ENCODE data around the gene ARFGEF2. TPM values are rescaled to one million over a fixed set of nuclear protein-coding genes. Genes with fewer than 3 reads are reported as not detected.
A peak's percentile ranks its signal among the peaks of the same experiment; 100 is the strongest.
"Not testable (repeated sequence)": the region's sequence is repeated elsewhere in the genome, so short reads cannot be mapped to it uniquely, and the experiment has no call there.

ARFGEF2 gene
- total RNA-seq, 1 experiment from 2014 or later: 32.9 TPM

- no peak for DNase-seq (ENCODE audit: low read depth in 1 of 2, low spot score in 2 of 2)
- H3K9me3 ChIP-seq (replicated peaks): no peaks in the 10 kb centered on the region; the same call in 1 of the 2 replicates
- H3K27me3 ChIP-seq (replicated peaks): no peaks in the 10 kb centered on the region
- peaks cover 22% of the 10 kb centered on the region for H3K4me1 ChIP-seq (replicated peaks)
- H3K36me3 ChIP-seq: peaks cover 3% of the 10 kb centered on the region
- no peak overlapping the region for H3K27ac ChIP-seq
- no peak overlapping the region for H3K4me3 ChIP-seq
These were observed 5.3 kb downstream of the ARFGEF2 start for GRCh38 chr20:48926821-48927220.

DNA sequence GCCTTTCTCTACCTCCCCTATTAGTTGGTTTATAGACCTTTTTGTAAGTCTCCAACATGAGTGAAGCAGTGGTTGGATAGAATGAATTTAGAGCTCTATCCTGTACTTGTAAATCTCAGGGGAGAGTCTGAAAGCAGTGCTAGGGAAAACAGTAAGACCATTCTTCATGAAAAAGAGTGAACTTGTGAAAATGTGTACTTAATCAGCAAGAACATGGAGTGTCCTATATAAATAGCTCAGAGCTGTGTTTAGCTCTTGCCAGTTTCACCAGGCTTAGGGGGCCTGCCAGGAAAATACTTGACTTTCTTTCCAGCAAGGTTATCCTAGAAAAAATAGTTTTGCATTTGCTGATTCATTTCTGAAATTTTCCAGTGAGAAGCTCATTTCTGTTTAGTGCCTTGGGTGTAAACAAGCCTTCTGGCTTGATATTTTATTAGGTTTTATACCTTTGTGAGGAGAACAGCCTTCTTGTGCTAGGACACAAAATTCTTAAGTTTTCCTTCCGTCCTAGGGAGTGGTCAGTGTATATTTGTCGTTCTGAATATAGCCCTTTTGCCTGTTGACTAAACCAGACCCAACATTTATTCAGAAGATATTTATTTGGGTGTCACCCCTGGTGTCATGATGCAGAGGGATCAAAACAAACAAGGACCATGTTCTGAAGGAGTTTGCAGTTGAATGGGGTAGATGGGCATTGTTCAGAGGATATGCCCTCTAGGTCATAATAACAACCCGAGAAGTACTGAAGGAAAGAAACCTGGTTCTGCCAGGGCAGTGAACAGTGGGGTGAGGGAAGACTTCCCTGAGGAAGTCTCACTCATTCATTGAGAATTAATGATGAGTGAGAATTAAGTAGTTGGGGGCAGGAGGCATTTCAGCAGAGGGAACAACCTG is 7.6 kb downstream of the ARFGEF2 start:
- no peak for DNase-seq (ENCODE audit: low read depth in 1 of 2, low spot score in 2 of 2)
- no peak overlapping the region for H3K4me3 ChIP-seq
- no peaks in the 10 kb centered on the region for H3K27me3 ChIP-seq (replicated peaks)
- H3K36me3 ChIP-seq: no peaks in the 10 kb centered on the region
- no peak overlapping the region for H3K27ac ChIP-seq
- no peaks in the 10 kb centered on the region for H3K9me3 ChIP-seq (replicated peaks)
- peaks cover 28% of the 10 kb centered on the region for H3K4me1 ChIP-seq (replicated peaks)

- H3K4me3 ChIP-seq: no peak overlapping the region
- H3K36me3 ChIP-seq: no peaks in the 10 kb centered on the region
- no peaks in the 10 kb centered on the region for H3K27me3 ChIP-seq (replicated peaks)
- H3K27ac ChIP-seq: no peak overlapping the region
- no peaks in the 10 kb centered on the region for H3K9me3 ChIP-seq (replicated peaks)
- DNase-seq (ENCODE audit: low read depth in 1 of 2, low spot score in 2 of 2): no peak
- peaks cover 28% of the 10 kb centered on the region for H3K4me1 ChIP-seq (replicated peaks)
These were observed 8.5 kb downstream of the ARFGEF2 start for GRCh38 chr20:48930035-48930434.

- H3K27ac ChIP-seq: no peak overlapping the region
- H3K4me3 ChIP-seq: no peak overlapping the region
- no peaks in the 10 kb centered on the region for H3K36me3 ChIP-seq
- no peak for DNase-seq (ENCODE audit: low read depth in 1 of 2, low spot score in 2 of 2)
- H3K4me1 ChIP-seq (replicated peaks): peaks cover 28% of the 10 kb centered on the region
- H3K27me3 ChIP-seq (replicated peaks): no peaks in the 10 kb centered on the region
- no peaks in the 10 kb centered on the region for H3K9me3 ChIP-seq (replicated peaks)
These were observed 9.4 kb downstream of the ARFGEF2 start for GRCh38 chr20:48930878-48931277.

DNA sequence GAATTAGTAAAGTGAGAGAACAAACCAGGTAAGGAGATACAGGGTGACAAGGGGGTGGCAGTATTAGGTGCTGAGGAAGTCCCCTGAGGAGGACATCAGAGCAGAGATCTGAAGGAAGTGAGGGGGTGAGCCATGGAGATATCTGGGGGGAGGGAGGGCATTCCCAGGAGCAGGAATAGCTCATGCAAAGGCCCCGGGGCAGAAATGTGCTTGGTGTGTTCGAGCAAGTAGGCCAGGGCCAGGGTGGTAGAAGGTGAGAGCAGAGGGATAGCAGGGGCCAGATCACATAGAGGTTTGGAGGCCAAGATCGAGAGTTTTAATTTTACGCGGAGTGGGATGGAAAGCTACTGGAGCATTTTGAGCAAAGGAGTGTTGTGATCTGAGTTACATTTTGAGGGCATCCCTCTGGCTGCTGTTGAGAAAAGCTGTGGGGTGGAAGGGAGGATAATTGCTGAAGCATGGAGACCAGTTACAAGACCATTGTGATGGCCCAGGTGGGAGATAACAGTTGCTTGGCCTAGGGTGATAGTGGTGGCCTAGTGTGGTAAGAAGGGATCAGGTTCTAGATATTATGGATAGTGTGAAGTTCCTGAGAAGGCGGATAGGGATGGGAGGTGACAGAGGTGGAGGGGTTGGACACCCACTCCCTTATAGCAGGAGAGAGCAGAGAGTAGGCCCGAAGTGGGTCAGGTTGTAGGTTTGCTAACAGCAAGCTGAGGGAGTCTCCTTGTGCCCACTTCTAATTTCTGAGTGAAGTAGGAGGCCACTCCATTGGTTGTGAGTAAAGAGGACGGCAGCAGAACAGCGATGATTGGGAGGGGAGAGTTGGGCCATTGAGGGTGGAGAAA is 10.2 kb downstream of the ARFGEF2 start:
- Histone ChIP-seq H3K36me3 (no peaks in the 10 kb centered on the region), H3K27ac (peak overlapping the region; percentile 23; the same call in 1 of the 2 replicates), H3K4me1 (replicated peaks) (peaks cover 28% of the 10 kb centered on the region), H3K4me3 (no peak overlapping the region), H3K27me3 (replicated peaks) (no peaks in the 10 kb centered on the region), H3K9me3 (replicated peaks) (no peaks in the 10 kb centered on the region)
- DNase-seq (ENCODE audit: low read depth in 1 of 2, low spot score in 2 of 2): no peak

GRCh38 chr20:48932375-48932941 is 10.9 kb downstream of the ARFGEF2 start:
- Histone ChIP-seq H3K27me3 (replicated peaks) (no peaks in the 10 kb centered on the region), H3K4me3 (no peak overlapping the region), H3K27ac (peak overlapping the region; percentile 42; the same call in 1 of the 2 replicates), H3K4me1 (replicated peaks) (peaks cover 28% of the 10 kb centered on the region), H3K9me3 (replicated peaks) (no peaks in the 10 kb centered on the region), H3K36me3 (no peaks in the 10 kb centered on the region)
- DNase-seq (ENCODE audit: low read depth in 1 of 2, low spot score in 2 of 2): peak; percentile 43 to 64

GRCh38 chr20:48933017-48933766 is 11.7 kb downstream of the ARFGEF2 start:
- DNase-seq (ENCODE audit: low read depth in 1 of 2, low spot score in 2 of 2): no peak
- Histone ChIP-seq H3K4me3 (no peak overlapping the region), H3K9me3 (replicated peaks) (no peaks in the 10 kb centered on the region), H3K4me1 (replicated peaks) (peaks cover 28% of the 10 kb centered on the region), H3K36me3 (no peaks in the 10 kb centered on the region), H3K27me3 (replicated peaks) (no peaks in the 10 kb centered on the region), H3K27ac (peak overlapping the region; percentile 42)

DNA sequence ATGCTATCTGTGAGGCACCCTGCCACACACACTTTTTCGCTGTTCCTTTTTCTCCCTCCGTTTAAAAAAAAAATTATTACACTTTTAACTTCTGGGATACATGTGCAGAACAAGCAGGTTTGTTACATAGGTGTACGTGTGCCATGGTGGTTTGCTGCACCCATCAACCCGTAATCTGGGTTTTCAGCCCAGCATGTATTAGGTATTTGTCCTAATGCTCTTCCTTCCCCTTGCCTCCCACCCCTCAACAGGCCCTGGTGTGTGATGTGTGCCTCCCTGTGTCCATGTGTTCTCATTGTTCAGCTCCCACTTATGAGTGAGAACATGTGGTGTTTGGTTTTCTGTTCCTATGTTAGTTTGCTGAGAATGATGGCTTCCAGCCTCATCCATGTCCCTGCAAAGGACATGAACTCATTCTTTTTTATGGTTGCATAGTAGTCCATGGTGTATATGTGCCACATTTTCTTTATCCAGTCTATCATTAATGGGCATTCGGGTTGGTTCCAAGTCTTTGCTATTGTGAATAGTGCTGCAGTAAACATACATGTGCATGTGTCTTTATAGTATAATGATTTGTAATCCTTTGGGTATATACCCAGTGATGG is 12.9 kb downstream of the ARFGEF2 start:
- not testable (repeated sequence) for DNase-seq (ENCODE audit: low read depth in 1 of 2, low spot score in 2 of 2); H3K27ac ChIP-seq

DNA sequence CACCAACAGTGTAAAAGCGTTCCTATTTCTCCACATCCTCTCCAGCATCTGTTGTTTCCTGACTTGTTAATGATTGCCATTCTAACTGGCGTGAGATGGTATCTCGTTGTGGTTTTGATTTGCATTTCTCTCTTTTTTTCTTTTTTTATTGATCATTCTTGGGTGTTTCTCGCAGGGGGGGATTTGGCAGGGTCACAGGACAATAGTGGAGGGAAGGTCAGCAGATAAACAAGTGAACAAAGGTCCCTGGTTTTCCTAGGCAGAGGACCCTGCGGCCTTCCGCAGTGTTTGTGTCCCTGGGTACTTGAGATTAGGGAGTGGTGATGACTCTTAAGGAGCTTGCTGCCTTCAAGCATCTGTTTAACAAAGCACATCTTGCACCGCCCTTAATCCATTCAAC is 13.5 kb downstream of the ARFGEF2 start:
- H3K4me3 ChIP-seq; H3K36me3 ChIP-seq; DNase-seq (ENCODE audit: low read depth in 1 of 2, low spot score in 2 of 2); H3K27ac ChIP-seq; H3K27me3 ChIP-seq (replicated peaks); H3K9me3 ChIP-seq (replicated peaks): not testable (repeated sequence)
- H3K4me1 ChIP-seq (replicated peaks): peaks cover 16% of the 10 kb centered on the region

More for the DNA sequence above, 12.9 kb downstream of the ARFGEF2 start:
- H3K27me3 ChIP-seq (replicated peaks); H3K9me3 ChIP-seq (replicated peaks); H3K4me3 ChIP-seq; H3K36me3 ChIP-seq: not testable (repeated sequence)
- peaks cover 19% of the 10 kb centered on the region for H3K4me1 ChIP-seq (replicated peaks)

DNA sequence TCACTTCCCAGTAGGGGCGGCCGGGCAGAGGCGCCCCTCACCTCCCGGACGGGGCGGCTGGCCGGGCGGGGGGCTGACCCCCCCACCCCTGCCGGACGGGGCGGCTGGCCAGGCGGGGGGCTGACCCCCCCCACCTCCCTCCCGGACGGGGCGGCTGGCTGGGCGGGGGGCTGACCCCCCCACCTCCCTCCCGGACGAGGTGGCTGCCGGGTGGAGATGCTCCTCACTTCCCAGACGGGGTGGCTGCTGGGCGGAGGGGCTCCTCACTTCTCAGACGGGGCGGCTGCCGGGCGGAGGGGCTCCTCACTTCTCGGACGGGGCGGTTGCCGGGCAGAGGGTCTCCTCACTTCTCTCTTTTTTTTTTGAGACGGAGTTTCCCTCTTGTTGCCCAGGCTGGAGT is 14.7 kb downstream of the ARFGEF2 start:
- H3K4me3 ChIP-seq; H3K27ac ChIP-seq; H3K36me3 ChIP-seq; H3K9me3 ChIP-seq (replicated peaks); DNase-seq (ENCODE audit: low read depth in 1 of 2, low spot score in 2 of 2); H3K27me3 ChIP-seq (replicated peaks): not testable (repeated sequence)
- H3K4me1 ChIP-seq (replicated peaks): peaks cover 16% of the 10 kb centered on the region

- H3K4me3 ChIP-seq: no peak overlapping the region
- H3K4me1 ChIP-seq (replicated peaks): peaks cover 7% of the 10 kb centered on the region
- DNase-seq (ENCODE audit: low read depth in 1 of 2, low spot score in 2 of 2): no peak
- no peaks in the 10 kb centered on the region for H3K27me3 ChIP-seq (replicated peaks)
- no peaks in the 10 kb centered on the region for H3K9me3 ChIP-seq (replicated peaks)
- peaks cover 8% of the 10 kb centered on the region for H3K36me3 ChIP-seq
- no peak overlapping the region for H3K27ac ChIP-seq
These were observed 16.2 kb downstream of the ARFGEF2 start for GRCh38 chr20:48937674-48938073.

GRCh38 chr20:48938670-48939069 is 17.2 kb downstream of the ARFGEF2 start:
- no peak overlapping the region for H3K27ac ChIP-seq
- DNase-seq (ENCODE audit: low read depth in 1 of 2, low spot score in 2 of 2): no peak
- no peaks in the 10 kb centered on the region for H3K27me3 ChIP-seq (replicated peaks)
- no peaks in the 10 kb centered on the region for H3K4me1 ChIP-seq (replicated peaks)
- H3K9me3 ChIP-seq (replicated peaks): no peaks in the 10 kb centered on the region
- H3K36me3 ChIP-seq: peaks cover 17% of the 10 kb centered on the region
- H3K4me3 ChIP-seq: no peak overlapping the region

DNA sequence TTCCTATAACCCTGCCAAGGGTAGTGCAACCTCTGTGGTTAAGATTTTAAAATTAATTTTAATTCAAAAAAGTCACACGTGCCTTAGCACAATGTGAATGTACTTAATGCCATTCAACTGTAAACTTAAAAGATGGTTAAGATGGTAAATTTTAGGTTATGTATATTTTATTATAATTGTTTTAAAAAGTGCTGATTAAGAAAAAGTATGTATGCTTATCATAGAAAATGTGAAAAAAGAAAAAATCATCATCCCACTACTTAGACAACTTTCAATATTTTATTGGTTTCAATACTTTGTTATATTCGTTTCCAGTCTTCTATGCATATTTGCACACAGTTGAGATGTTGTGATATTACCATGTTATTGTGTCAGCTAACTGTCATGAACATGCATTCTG is 18.7 kb downstream of the ARFGEF2 start:
- Histone ChIP-seq H3K4me1 (replicated peaks) (peaks cover under 1% of the 10 kb centered on the region), H3K36me3 (peaks cover 23% of the 10 kb centered on the region)

More for the DNA sequence above, 18.7 kb downstream of the ARFGEF2 start:
- no peak for DNase-seq (ENCODE audit: low read depth in 1 of 2, low spot score in 2 of 2)
- H3K27ac ChIP-seq: no peak overlapping the region
- H3K4me3 ChIP-seq: no peak overlapping the region
- no peaks in the 10 kb centered on the region for H3K9me3 ChIP-seq (replicated peaks)
- H3K27me3 ChIP-seq (replicated peaks): no peaks in the 10 kb centered on the region

All from SJSA1 (cell line).